SK-MEL-5 (cell line): ENCODE data around the gene PLD1. TPM values are rescaled to one million over a fixed set of nuclear protein-coding genes. Genes with fewer than 3 reads are reported as not detected.
A peak's percentile ranks its signal among the peaks of the same experiment; 100 is the strongest.
"Not testable (repeated sequence)": the region's sequence is repeated elsewhere in the genome, so short reads cannot be mapped to it uniquely, and the experiment has no call there.

Experiments
- DNase-seq: peaks from one replicate; pipeline ENCODE4 v3.0.0-alpha.2; 2016; ENCODE audit warnings: low read depth, low spot score
- in situ Hi-C: cut with HindIII; loops from 2 replicates; pipeline ENCODE4 v1.10.0; 2016; ENCODE audit warnings: low sequenced_read_pairs, high pct_unique_total_duplicates, low pct_unique_long_range_greater_than_20kb
- total RNA-seq: library from RNA; depleted of rRNA; stranded (reverse); fragments of >200 nt; shearing (Covaris generic); gene quantifications from 2 replicates; pipeline ENCODE4 v1.2.3, GENCODE V29; 2014

Gene PLD1
- total RNA-seq, 1 experiment from 2014 or later, result 87.7 TPM

- DNase-seq, result peak; percentile 80
- in situ Hi-C loops, result no loop called here
Observed at GRCh38 chr3:171825222-171825828, 15.0 kb upstream of the PLD1 start.

- in situ Hi-C loops, result no loop called here
- DNase-seq, result no peak
Observed at GRCh38 chr3:171824824-171825221, 14.5 kb upstream of the PLD1 start.

GRCh38 chr3:171824116-171824515, 13.8 kb upstream of the PLD1 start:
- in situ Hi-C loops, result no loop called here
- DNase-seq, result no peak

GRCh38 chr3:171822431-171823106, 12.3 kb upstream of the PLD1 start:
- no peak for DNase-seq
- in situ Hi-C loops, result no loop called here

- in situ Hi-C loops, result no loop called here
Observed at GRCh38 chr3:171821778-171822358, 11.6 kb upstream of the PLD1 start.

GRCh38 chr3:171821044-171821443, 10.8 kb upstream of the PLD1 start:
- in situ Hi-C loops, result no loop called here
- DNase-seq, result no peak

More at GRCh38 chr3:171821778-171822358, 11.6 kb upstream of the PLD1 start:
- DNase-seq, result no peak

- no peak for DNase-seq
- in situ Hi-C loops, result no loop called here
Observed at GRCh38 chr3:171817074-171817800, 7.0 kb upstream of the PLD1 start.

- peak; percentile 28 for DNase-seq
- in situ Hi-C loops, result no loop called here
Observed at GRCh38 chr3:171815973-171816595, 5.8 kb upstream of the PLD1 start.

- in situ Hi-C loops, DNase-seq: not testable (repeated sequence)
Observed at GRCh38 chr3:171814662-171815061, 4.4 kb upstream of the PLD1 start.

- peak; percentile 79 for DNase-seq
- in situ Hi-C loops, result no loop called here
Observed at GRCh38 chr3:171813897-171814460, 3.7 kb upstream of the PLD1 start.

GRCh38 chr3:171813278-171813896, 3.1 kb upstream of the PLD1 start:
- in situ Hi-C loops, result no loop called here

GRCh38 chr3:171812811-171813210, 2.5 kb upstream of the PLD1 start:
- no peak for DNase-seq
- in situ Hi-C loops, result no loop called here

More at GRCh38 chr3:171813278-171813896, 3.1 kb upstream of the PLD1 start:
- no peak for DNase-seq

- no peak for DNase-seq
- in situ Hi-C loops, result no loop called here
Observed at GRCh38 chr3:171811913-171812335, 1.6 kb upstream of the PLD1 start.

- DNase-seq, result peak; percentile 61
- in situ Hi-C loops, result no loop called here
Observed at GRCh38 chr3:171811295-171811912, 1.1 kb upstream of the PLD1 start.

- no peak for DNase-seq
- in situ Hi-C loops, result no loop called here
Observed at GRCh38 chr3:171810629-171811294, 479 bp upstream of the PLD1 start.

- in situ Hi-C loops, result no loop called here
- DNase-seq, result peak; percentile 80
Observed at GRCh38 chr3:171809611-171809860, 747 bp downstream of the PLD1 start.

- in situ Hi-C loops, result no loop called here
Observed at GRCh38 chr3:171807806-171808205, 2.5 kb downstream of the PLD1 start.

More at GRCh38 chr3:171807806-171808205, 2.5 kb downstream of the PLD1 start:
- DNase-seq, result no peak
